Endodermal cell (in vitro differentiated cells): ENCODE data around the gene KCNJ18. TPM values are rescaled to one million over a fixed set of nuclear protein-coding genes. Genes with fewer than 3 reads are reported as not detected.
A peak's percentile ranks its signal among the peaks of the same experiment; 100 is the strongest.
"Not testable (repeated sequence)": the region's sequence is repeated elsewhere in the genome, so short reads cannot be mapped to it uniquely, and the experiment has no call there.

Source experiments
- DNase-seq: peaks from one replicate; pipeline ENCODE4 v3.0.0-alpha.2; 2017
- H3K27ac ChIP-seq: 2 replicates; pipeline ENCODE4 v1.5.1; 2013; ENCODE audit warnings: mild to moderate bottlenecking, low read depth, low read length, moderate library complexity
- H3K27me3 ChIP-seq: 2 replicates; pipeline ENCODE4 v1.6.1; 2013; ENCODE audit warnings: mild to moderate bottlenecking, low read length, moderate library complexity; ENCODE audit not compliant: insufficient read depth, control insufficient read depth, poor library complexity, severe bottlenecking
- H3K36me3 ChIP-seq: 2 replicates; pipeline ENCODE4 v1.7.0; 2013; ENCODE audit warnings: mild to moderate bottlenecking, low read length, moderate library complexity; ENCODE audit not compliant: control insufficient read depth, insufficient read depth
- H3K4me1 ChIP-seq: one replicate; pipeline ENCODE4 v1.7.0; 2013; ENCODE audit warnings: low read length; ENCODE audit not compliant: control insufficient read depth, insufficient read depth
- H3K4me3 ChIP-seq: 2 replicates; pipeline ENCODE4 v1.5.1; 2013; ENCODE audit warnings: mild to moderate bottlenecking, low read length, moderate library complexity
- H3K9ac ChIP-seq: 2 replicates; pipeline ENCODE4 v1.6.1; 2013; ENCODE audit warnings: mild to moderate bottlenecking, low read length, moderate library complexity; ENCODE audit not compliant: poor library complexity, severe bottlenecking; ENCODE audit errors: extremely low read depth
- H3K9me3 ChIP-seq: 2 replicates; pipeline ENCODE4 v1.6.1; 2013; ENCODE audit warnings: mild to moderate bottlenecking, low read length, moderate library complexity; ENCODE audit not compliant: control insufficient read depth
- H3K27ac Mint-ChIP-seq: 2 replicates; pipeline ENCODE4 v1.8.0; 2020; ENCODE audit warnings: mixed read lengths
- H3K27me3 Mint-ChIP-seq: 2 replicates; pipeline ENCODE4 v1.8.0; 2021; ENCODE audit warnings: mild to moderate bottlenecking, mixed read lengths; ENCODE audit not compliant: insufficient read depth
- H3K36me3 Mint-ChIP-seq: 2 replicates; pipeline ENCODE4 v1.8.0; 2020; ENCODE audit warnings: low read depth, mixed read lengths
- H3K4me1 Mint-ChIP-seq: 2 replicates; pipeline ENCODE4 v1.8.0; 2020; ENCODE audit warnings: mixed read lengths
- H3K4me3 Mint-ChIP-seq: 2 replicates; pipeline ENCODE4 v1.8.0; 2020; ENCODE audit warnings: mild to moderate bottlenecking, moderate library complexity, mixed read lengths
- H3K9me3 Mint-ChIP-seq: 2 replicates; pipeline ENCODE4 v1.8.0; 2020; ENCODE audit warnings: mild to moderate bottlenecking, mixed read lengths
- WGBS, 2 experiments: methylation state at CpG; one replicate each; pipeline versions ENCODE4 v1.1.5 to v1.1.7; 2013; ENCODE audit warnings: missing lambda C conversion rate in 2 of 2, mixed read lengths in 1 of 2; ENCODE audit not compliant: insufficient coverage in 1 of 2, insufficient read length in 1 of 2; 5-methylcytosine and 5-hydroxymethylcytosine counted together
- total RNA-seq, 2 donors: library from RNA; stranded (reverse); fragmentation: NEBNext Ultra II Directional in 1 of 2; extraction: Animal tissue kit (Norgen Biotek cat#: 25700) in 1 of 2; gene quantifications; 2 replicates in 1 of 2; 3 replicates in 1 of 2; pipeline ENCODE4 v1.2.1, GENCODE V29; 2021

Gene KCNJ18
- total RNA-seq, 2 donors from 2014 or later: not detected

- H3K27me3 Mint-ChIP-seq, H3K4me1 Mint-ChIP-seq, H3K27ac ChIP-seq, DNase-seq, H3K4me1 ChIP-seq, H3K4me3 Mint-ChIP-seq, H3K9me3 ChIP-seq, H3K4me3 ChIP-seq, H3K27ac Mint-ChIP-seq, H3K36me3 Mint-ChIP-seq, H3K9ac ChIP-seq, H3K36me3 ChIP-seq, H3K27me3 ChIP-seq: not testable (repeated sequence)
- 74 to 100% methylated on average over 3 to 8 of the region's 8 CpGs for WGBS, 2 experiments
- peaks cover 71% of the 10 kb centered on the region for H3K9me3 Mint-ChIP-seq
Observed at GRCh38 chr17:21747195-21747915, 55.0 kb downstream of the KCNJ18 start.

GRCh38 chr17:21748686-21749085 is 56.4 kb downstream of the KCNJ18 start:
- H3K27me3 Mint-ChIP-seq: not testable (repeated sequence)

GRCh38 chr17:21749696-21750531 is 57.6 kb downstream of the KCNJ18 start:
- not testable (repeated sequence) for H3K9me3 ChIP-seq, H3K27me3 Mint-ChIP-seq, H3K4me3 Mint-ChIP-seq, H3K27me3 ChIP-seq, H3K4me3 ChIP-seq, H3K9ac ChIP-seq, H3K4me1 ChIP-seq, H3K36me3 ChIP-seq, H3K27ac Mint-ChIP-seq, H3K27ac ChIP-seq, H3K4me1 Mint-ChIP-seq, H3K36me3 Mint-ChIP-seq
- 74 to 83% methylated on average over 2 to 13 of the region's 15 CpGs for WGBS, 2 experiments
- DNase-seq: peak; percentile 16
- H3K9me3 Mint-ChIP-seq: peaks cover 81% of the 10 kb centered on the region

More at GRCh38 chr17:21748686-21749085, 56.4 kb downstream of the KCNJ18 start:
- not testable (repeated sequence) for H3K27ac Mint-ChIP-seq, H3K4me3 ChIP-seq, H3K27me3 ChIP-seq, H3K9me3 ChIP-seq, H3K4me1 ChIP-seq, H3K36me3 ChIP-seq, H3K4me1 Mint-ChIP-seq, H3K4me3 Mint-ChIP-seq, H3K9ac ChIP-seq, H3K36me3 Mint-ChIP-seq, H3K27ac ChIP-seq
- DNase-seq: peak; percentile 16
- peaks cover 75% of the 10 kb centered on the region for H3K9me3 Mint-ChIP-seq
- WGBS, 2 experiments: 61% methylated on average over 5 of the region's 5 CpGs; no CpG with 5 or more reads in 1 of the 2 experiments

- H3K4me3 ChIP-seq, H3K36me3 ChIP-seq, H3K27ac ChIP-seq, H3K27me3 ChIP-seq, H3K9me3 ChIP-seq, H3K9ac ChIP-seq, H3K36me3 Mint-ChIP-seq, H3K4me1 Mint-ChIP-seq, H3K4me3 Mint-ChIP-seq, H3K27me3 Mint-ChIP-seq, H3K27ac Mint-ChIP-seq, H3K4me1 ChIP-seq: not testable (repeated sequence)
- peaks cover 84% of the 10 kb centered on the region for H3K9me3 Mint-ChIP-seq
- WGBS, 2 experiments: 49 to 50% methylated on average over 2 of the region's 2 CpGs
- DNase-seq: peak; percentile 25
Observed at GRCh38 chr17:21751111-21751510, 58.8 kb downstream of the KCNJ18 start.
